Lung (tissue), 12 donors: Measurements from ENCODE around the gene CDC42BPG. TPM values are rescaled to one million over a fixed set of nuclear protein-coding genes. Genes with fewer than 3 reads are reported as not detected.

Experiments
- ATAC-seq: fragments of 200-7000 bp; cut with Tn5 transposase; one replicate; pipeline ENCODE4 v1.9.1; 2020; ENCODE audit warnings: moderate number of reproducible peaks; ENCODE audit not compliant: insufficient read depth, low FRiP score
- DNase-seq, 3 donors: peaks; one replicate each; pipeline ENCODE4 v3.0.0-alpha.2; 2013 to 2017
- H3K27ac ChIP-seq, 2 donors: one replicate each; pipeline ENCODE4 v1.5.1; 2013; ENCODE audit warnings: mild to moderate bottlenecking in 2 of 2, moderate library complexity in 2 of 2, control low read depth in 1 of 2, inconsistent platforms in 1 of 2, low read depth in 1 of 2, low read length in 1 of 2
- H3K27me3 ChIP-seq, 3 donors: one replicate each; pipeline ENCODE4 v1.5.1; 2013; ENCODE audit warnings: low read length in 2 of 3; ENCODE audit not compliant: control insufficient read depth in 3 of 3, insufficient read depth in 3 of 3
- H3K36me3 ChIP-seq, 4 donors: one replicate each; pipeline ENCODE4 v1.5.1; 2013; ENCODE audit warnings: low read length in 4 of 4, mild to moderate bottlenecking in 1 of 4, moderate library complexity in 1 of 4; ENCODE audit not compliant: control insufficient read depth in 4 of 4, insufficient read depth in 4 of 4
- H3K4me1 ChIP-seq, 5 donors: one replicate each; pipeline ENCODE4 v1.5.1; 2013; ENCODE audit warnings: low read length in 5 of 5, mild to moderate bottlenecking in 2 of 5, moderate library complexity in 1 of 5; ENCODE audit not compliant: control insufficient read depth in 5 of 5, insufficient read depth in 5 of 5
- H3K4me3 ChIP-seq: one replicate; pipeline ENCODE4 v1.5.1; 2013; ENCODE audit warnings: mild to moderate bottlenecking, control low read depth, moderate library complexity
- H3K9ac ChIP-seq, 2 donors: one replicate each; pipeline ENCODE4 v1.5.1; 2013; ENCODE audit warnings: low read length in 2 of 2, control low read depth in 1 of 2; ENCODE audit not compliant: insufficient read depth in 1 of 2
- H3K9me3 ChIP-seq, 4 donors: one replicate each; pipeline ENCODE4 v1.5.1; 2013; ENCODE audit warnings: low read length in 3 of 4, mild to moderate bottlenecking in 1 of 4, moderate library complexity in 1 of 4; ENCODE audit not compliant: control insufficient read depth in 4 of 4, insufficient read depth in 3 of 4
- WGBS, 2 donors: extraction: QIAGEN DNeasy Blood & Tissue Kit; methylation state at CpG; one replicate each; pipeline ENCODE4 v1.1.7; 2013; 5-methylcytosine and 5-hydroxymethylcytosine counted together
- polyA plus RNA-seq, 2 donors: library from polyadenylated mRNA; stranded (reverse); fragments of 200-250 nt; gene quantifications; one replicate each; pipeline ENCODE4 v1.2.1, GENCODE V29; 2013
- total RNA-seq, 2 donors: library from RNA; depleted of rRNA in 1 of 2; stranded (reverse); fragments of >200 nt in 1 of 2; gene quantifications; one replicate each; pipeline ENCODE4 v1.2.1, GENCODE V29; 2014 to 2021
- TF ChIP-seq, protein P1 (sequence below): IDR thresholded peaks from 2 replicates; pipeline ENCODE4 v1.5.1; 2012; ENCODE audit warnings: mild to moderate bottlenecking; ENCODE audit errors: control extremely low read depth, extremely low read depth
- donor health status: control.
- donor health status: control.
- donor health status: Bipolar disorder and iron deficiency.
- donor health status: healthy.
- donor health status: DM: yes; HTN: yes; CAD: no.

CDC42BPG gene
- total and polyA plus RNA-seq, 4 donors: 7.1 to 23.5 (median 10.6) TPM

DNA sequence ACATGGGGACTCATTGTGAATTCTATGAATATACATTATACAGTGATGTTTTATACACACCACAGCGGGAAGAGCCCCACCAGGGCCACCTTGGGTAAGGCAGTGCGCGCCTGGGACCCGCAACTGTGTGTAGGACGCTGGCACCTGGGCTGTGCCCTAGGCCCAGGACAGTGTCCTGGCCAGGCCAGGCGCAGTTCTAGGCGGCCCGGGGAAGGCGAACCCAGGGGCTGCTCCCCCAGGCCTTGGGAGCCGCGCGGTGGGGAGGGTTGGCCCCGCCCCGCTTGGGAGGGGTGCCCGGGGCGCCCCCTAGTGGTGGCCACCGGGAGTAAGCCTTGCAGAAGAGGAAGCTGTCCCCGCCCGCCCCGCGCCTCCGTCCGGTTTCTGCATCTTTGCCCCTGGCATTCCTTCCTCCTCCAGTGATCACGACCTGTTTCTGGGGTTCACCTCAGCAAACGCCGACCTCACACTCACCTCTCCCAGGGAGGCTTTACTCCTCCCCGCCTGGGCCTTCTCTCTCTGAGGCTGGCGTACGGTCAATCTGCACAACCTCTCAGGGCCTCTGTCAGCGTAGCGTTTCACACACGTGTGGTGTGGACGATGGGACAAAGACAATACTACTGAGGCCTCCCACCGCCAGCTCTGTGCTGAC, 43.4 kb upstream of the CDC42BPG start:
- Histone ChIP-seq H3K9me3 (no peaks in the 10 kb centered on the region), H3K4me1 (peaks cover 0 to 11% (median 6%) of the 10 kb centered on the region in 5 donors), H3K27ac (peak overlapping the region in 1 of 2 donors; percentile 28), H3K36me3 (no peaks in the 10 kb centered on the region), H3K27me3 (no peaks in the 10 kb centered on the region), H3K4me3 (no peak overlapping the region), H3K9ac (peak overlapping the region in 1 of 2 donors; percentile 48)
- 13 to 17% methylated on average over 33 to 34 of the region's 34 CpGs for WGBS, 2 donors
- peak; percentile 64 to 77 (median 68) for DNase-seq
- ATAC-seq: peak; percentile 88
- TF ChIP-seq, protein P1, sequence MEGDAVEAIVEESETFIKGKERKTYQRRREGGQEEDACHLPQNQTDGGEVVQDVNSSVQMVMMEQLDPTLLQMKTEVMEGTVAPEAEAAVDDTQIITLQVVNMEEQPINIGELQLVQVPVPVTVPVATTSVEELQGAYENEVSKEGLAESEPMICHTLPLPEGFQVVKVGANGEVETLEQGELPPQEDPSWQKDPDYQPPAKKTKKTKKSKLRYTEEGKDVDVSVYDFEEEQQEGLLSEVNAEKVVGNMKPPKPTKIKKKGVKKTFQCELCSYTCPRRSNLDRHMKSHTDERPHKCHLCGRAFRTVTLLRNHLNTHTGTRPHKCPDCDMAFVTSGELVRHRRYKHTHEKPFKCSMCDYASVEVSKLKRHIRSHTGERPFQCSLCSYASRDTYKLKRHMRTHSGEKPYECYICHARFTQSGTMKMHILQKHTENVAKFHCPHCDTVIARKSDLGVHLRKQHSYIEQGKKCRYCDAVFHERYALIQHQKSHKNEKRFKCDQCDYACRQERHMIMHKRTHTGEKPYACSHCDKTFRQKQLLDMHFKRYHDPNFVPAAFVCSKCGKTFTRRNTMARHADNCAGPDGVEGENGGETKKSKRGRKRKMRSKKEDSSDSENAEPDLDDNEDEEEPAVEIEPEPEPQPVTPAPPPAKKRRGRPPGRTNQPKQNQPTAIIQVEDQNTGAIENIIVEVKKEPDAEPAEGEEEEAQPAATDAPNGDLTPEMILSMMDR: peak; percentile 69

DNA sequence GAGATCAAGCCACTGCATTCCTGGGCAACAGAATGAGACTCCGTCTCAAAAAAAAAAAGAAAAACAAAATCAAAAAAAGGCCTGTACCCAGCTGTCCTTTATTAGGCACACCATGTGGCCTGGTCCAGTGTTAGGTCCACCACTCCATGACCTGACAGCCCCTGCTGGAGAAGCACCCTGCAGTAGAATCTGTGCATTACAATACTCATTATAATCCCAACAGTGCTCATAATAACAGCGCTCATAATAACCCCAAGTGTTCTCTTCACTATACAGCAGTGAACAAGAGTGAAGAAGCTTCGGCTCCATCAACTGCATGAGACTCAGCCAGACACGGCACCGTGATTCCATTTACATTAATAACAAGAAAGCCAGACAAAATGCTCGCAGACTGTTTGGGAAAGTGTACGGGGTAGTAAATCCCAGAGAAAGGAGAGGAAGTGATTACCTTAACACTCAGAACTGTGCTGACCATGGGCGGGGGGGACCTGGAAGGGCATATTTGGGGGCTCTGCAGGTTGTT, 42.8 kb upstream of the CDC42BPG start:
- WGBS, 2 donors: 77 to 83% methylated on average over 8 of the region's 8 CpGs
- no peak for DNase-seq
- H3K9ac ChIP-seq: no peak overlapping the region
- H3K36me3 ChIP-seq: no peaks in the 10 kb centered on the region
- TF ChIP-seq, protein P1: no peak
- no peak overlapping the region for H3K4me3 ChIP-seq
- H3K27me3 ChIP-seq: no peaks in the 10 kb centered on the region
- H3K4me1 ChIP-seq: peaks cover 0 to 11% (median 6%) of the 10 kb centered on the region in 5 donors
- no peak for ATAC-seq
- H3K9me3 ChIP-seq: no peaks in the 10 kb centered on the region
- peak overlapping the region in 1 of 2 donors; percentile 28 for H3K27ac ChIP-seq

DNA sequence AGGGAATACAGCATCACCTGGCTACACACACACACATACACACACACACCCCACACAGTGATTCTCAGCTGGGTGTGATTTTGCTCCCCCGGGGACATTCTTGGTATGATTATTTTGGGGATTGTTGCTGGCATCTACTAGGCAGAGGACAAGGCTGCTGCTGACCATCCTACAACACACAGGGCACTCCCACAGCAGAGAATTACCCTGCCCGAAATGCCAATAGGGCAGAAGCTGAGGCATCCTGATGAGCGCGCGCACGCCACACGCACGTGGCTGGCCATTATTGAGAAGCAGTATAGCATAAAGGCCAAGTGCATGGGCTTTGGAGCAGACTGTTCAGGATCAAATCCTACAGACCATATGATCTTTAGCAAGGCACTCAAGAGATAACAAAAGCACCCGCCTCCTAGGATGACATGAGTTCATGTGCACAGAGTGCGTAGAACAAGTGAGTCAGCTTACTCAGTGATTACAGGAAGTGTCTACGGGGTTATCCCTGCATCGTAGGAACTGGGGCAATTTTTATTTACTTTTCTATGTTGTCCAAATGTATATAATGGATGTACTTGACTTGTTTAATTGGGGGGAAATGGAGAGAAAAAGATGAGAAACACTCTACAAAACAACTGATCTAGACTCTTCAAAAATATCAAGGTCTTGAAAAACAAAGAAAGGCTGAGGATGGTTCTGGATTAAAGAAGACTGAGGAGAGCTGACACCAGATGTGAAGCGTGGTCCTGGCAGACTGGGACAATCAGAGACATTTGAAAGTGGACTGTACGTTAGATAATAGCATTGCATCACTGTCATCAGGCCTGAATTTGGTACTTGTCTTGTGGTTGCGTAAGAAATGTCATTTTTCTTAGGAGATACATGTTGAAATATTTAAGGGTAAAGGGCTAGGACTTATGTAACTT, 41.2 kb upstream of the CDC42BPG start:
- ATAC-seq (no peak), DNase-seq (no peak)
- TF ChIP-seq, protein P1: no peak
- Histone ChIP-seq H3K4me1 (peaks cover 0 to 11% (median 6%) of the 10 kb centered on the region in 5 donors), H3K27me3 (no peaks in the 10 kb centered on the region), H3K9me3 (no peaks in the 10 kb centered on the region), H3K9ac (no peak overlapping the region), H3K4me3 (no peak overlapping the region), H3K36me3 (no peaks in the 10 kb centered on the region), H3K27ac (peak overlapping the region in 1 of 2 donors; percentile 60)
- 59 to 69% methylated on average over 15 of the region's 15 CpGs for WGBS, 2 donors
